Esophagus mucosa (tissue), 1 donor: Measurements from ENCODE around the gene HDAC1. TPM values are rescaled to one million over a fixed set of nuclear protein-coding genes. Genes with fewer than 3 reads are reported as not detected.
"Not testable (repeated sequence)": the region's sequence is repeated elsewhere in the genome, so short reads cannot be mapped to it uniquely, and the experiment has no call there.

Experiments
- ATAC-seq: fragments of 200-7000 bp; cut with Tn5 transposase; one replicate; pipeline ENCODE4 v1.9.1; 2020
- total RNA-seq: library from RNA; stranded (reverse); gene quantifications from one replicate; pipeline ENCODE4 v1.2.4, GENCODE V29; 2023
- donor health status: DM: yes; HTN: yes; CAD: no.

Gene HDAC1
- total RNA-seq, 1 donor from 2014 or later = 108 TPM

GRCh38 chr1:32349211-32349708 is 57.4 kb downstream of the HDAC1 start:
- no peak for ATAC-seq

DNA sequence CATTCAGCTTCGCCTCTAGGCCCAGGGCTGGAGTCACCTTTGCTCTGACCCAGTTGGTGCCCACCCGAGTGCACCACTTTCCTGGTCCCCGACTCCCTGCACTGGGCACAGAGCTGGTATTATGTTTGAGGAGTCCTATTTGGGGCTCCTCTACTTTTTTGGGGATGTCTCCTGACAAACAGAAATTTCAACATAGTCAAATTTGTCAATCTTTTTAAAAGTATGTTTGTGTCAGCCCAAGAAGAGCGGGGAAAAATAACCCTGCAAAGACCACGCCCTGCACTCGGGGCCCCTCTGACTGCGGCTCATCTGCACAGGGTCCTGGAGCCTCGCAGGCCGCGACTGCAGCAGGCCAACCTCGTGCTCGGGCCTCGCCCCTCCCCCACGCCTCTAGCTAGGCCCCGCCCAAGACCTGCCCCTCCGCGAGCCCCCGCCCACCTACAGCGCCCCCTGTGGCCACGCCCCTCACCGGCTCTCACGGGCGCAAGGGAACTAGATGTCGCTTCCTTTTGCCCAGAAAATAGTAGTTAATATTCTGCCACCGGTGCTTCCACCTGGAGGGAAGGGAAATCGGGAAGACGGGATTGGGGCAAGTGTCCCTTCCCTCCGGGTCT is 59.0 kb downstream of the HDAC1 start:
- peak; percentile 79 for ATAC-seq

DNA sequence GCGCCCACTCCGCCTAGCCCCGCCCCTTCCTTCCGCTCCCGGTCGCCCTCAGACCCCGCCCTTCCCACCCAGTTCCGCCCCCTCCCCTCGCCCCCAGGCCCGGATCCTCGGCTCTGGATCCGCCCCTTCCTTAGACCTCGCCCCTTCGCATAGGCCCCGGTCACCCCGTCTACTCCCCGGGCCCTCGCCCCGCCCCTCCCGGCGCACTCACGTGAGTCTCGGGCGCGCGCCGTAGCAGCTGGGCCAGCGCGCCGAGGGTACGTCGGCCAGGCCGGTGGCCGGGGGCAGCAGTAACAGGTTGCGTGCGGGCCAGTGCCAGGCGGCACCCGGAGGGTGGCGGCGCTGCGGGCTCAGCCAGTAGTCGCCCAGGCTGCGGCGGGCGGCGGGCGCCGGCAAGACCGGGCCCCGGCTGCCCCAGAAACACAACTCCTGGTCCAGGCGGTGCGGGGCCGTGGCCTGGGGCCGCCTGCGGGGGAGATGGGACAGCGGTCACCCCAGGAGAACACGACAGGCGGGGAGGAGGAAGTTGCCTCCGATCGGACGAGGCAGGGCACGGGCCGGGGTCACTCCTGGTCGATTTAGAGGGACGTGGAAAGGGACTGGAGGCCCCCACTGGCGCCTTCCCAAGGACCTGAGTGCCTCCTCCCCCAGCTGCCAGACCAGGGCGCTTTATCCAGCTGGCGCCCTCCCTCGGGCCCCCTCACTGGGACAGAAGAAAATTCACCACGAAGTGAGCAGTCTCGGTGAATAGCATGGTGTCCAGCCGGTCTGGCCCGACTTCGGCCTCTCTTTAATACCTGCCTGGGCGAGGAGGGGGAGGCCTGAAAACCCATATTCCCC is 59.7 kb downstream of the HDAC1 start:
- ATAC-seq = peak; percentile 95

DNA sequence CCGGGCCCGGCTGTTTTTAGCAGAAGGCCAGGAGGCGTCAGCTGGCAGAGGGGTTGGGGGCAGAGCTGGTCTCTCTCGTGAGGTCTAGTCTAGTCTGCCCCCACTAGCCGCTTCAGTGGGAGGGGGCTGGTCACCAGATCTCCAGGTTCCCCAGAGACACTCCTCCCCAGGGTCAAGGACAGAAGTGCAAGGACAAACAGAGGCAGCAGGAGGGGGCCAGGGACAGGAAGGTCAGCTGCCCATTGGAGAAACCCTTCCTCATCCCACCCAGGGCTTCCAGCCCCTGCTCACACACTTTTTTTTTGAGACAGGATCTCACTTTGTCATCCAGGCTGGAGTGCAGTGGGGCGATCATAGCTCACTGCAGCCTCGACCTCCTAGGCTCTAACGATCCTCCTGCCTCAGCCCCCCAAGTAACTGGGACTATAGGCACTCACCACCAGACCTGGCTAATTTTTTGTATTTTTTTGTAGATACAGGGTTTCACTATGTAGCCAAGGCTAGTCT is 60.4 kb downstream of the HDAC1 start:
- no peak for ATAC-seq

DNA sequence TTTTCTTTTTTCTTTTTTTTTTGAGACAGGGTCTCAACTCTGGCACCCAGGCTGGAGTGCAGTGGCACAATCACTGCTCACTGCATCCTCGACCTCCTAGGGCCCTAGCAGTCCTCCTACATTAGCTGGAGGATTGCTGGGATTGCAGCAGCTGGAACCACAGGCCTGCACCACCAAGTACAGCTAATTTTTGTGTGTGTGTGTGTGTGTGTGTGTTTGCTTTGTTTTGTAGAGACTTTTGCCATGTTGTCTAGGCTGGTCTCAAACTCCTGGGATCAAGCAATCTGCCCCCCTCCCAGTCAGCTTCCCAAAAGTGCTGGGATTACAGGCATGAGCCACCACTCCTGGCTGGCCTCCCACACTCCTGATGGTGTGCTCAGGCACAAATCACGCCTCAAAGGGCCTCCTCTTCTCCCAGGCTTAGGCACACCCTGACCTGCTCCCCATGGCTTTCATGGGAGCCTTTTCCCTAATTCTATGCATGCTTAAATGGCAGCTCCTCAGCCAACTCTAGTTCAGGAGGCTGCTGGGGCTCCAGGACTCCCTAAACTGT is 61.0 kb downstream of the HDAC1 start:
- no peak for ATAC-seq

- ATAC-seq = no peak
Observed at GRCh38 chr1:32353431-32353830, 61.5 kb downstream of the HDAC1 start.

GRCh38 chr1:32353886-32354570 is 62.1 kb downstream of the HDAC1 start:
- ATAC-seq = no peak

- not testable (repeated sequence) for ATAC-seq
Observed at GRCh38 chr1:32355778-32356177, 63.9 kb downstream of the HDAC1 start.

DNA sequence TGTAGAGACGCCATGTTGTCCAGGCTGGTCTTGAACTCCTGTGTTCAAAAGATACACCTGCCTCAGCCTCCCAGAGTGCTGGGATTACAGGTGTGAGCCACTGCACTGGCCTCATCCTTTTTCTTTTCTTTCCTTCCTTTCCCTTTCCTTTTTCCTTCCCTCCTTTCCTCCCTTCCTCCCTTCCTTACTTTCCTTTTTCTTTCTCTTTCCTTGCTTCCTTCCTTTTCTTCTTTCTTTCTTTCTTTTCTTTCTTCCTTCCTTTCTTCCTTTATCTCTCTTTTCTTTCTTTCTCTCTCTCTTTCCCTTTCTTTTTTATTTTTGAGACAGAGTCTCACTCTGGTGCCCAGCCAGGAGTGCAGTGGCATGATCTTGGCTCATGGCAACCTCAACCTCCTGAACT is 64.6 kb downstream of the HDAC1 start:
- no peak for ATAC-seq

DNA sequence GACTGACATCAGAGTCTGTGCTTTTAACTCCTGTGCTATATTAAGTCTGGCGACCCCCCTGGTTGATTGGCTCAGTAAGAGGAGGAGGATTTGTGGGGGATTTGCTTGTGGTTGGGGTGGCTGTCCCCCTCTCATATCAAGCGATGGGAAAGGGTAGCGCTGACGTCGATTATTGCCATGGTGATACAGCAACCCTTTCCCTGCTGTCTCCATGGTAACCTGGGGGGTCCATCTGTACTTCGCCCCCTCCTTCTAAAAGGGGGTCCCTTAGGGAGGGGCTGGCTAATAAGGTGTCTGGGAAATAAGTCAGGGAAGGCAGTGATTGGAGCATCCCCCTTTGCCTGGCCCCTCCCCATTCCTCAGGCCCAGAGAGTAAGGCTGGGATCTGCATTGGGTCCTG is 65.7 kb downstream of the HDAC1 start:
- ATAC-seq = no peak

DNA sequence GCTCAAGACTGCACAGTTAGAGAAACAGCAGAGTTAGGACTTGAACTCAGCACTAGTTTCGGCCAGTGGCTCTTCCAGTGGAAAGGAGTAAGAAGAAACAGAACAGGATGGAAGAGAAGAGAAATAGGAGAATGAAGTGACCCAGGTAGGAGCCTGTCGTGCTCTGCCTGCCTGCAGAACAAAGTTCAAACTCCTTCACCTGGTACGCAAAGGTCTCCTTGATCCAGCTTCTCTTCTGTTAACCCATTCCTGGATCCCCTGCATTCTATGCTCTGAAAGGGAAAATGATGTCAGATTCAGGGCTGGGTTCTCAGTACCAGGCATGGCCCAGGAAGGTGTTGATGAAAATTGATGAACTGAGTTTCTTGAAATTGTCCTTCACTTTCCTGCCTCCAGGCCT is 66.6 kb downstream of the HDAC1 start:
- ATAC-seq = no peak

DNA sequence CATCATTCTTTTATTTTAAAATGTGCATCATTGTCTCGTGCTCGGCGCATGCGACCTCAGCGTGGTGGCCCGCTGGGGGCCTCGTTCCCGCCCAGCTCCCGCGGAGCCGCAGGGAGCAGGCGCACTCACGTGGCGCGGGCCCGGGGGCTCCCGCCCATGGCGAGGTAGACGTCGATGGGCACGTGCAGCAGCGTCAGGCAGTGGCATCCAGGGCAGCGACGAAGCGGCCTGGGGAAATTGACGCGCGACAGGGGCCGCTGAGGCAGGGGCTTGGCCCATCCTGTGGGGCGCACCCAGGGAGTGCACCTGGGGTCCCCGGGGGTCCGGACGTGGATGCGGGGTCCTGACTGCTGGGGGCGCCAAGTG is 69.4 kb downstream of the HDAC1 start:
- no peak for ATAC-seq

DNA sequence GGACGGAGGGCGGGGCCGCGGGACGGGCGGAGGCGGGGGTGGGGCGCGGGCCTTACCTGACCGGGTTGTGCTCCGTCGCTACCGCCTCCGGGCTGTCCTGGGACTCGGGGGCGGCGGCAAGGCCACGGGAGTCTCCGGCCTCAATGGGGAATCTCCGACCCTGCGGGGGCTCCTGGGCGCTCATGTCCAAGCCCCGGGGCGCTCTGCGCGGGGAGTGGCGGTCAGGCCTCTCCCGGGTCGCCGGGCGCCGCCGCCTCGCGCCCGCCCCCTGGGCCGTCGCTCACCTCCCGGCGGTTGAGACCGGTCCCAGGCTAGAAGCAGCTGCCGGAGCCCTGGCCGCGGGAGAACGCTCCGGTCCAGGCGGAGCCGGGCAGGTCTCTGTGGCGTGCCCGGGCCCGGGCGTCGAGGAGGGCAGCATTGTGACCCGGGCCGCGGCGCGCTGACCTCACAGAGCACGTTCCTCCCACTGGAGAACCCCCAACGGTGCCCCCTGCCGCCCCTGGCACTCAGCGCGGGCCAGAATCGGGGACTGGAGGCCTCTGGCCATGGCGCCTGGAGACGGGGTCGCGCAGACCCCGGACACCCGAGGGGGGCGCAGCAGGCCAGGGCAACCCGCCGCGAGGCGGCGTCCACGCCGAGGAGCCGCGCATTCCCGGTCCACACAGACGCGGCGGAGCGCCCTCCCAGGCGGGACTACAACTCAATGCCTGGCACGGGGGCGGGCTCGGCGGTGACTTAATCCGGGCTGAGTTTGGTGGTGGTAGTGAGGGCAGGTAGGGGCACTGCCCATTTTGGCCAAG is 70.0 kb downstream of the HDAC1 start:
- peak; percentile 63 for ATAC-seq

GRCh38 chr1:32362474-32363313 is 70.8 kb downstream of the HDAC1 start, which contains the start of the genes FAM229A and TSSK3:
Gene FAM229A (minus strand): TSS chr1:32362485. CDS start chr1:32362091, 394 bp downstream.
Gene TSSK3 (plus strand): TSS chr1:32362539. CDS start chr1:32362702, 163 bp downstream.
- no peak for ATAC-seq

- no peak for ATAC-seq
Observed at GRCh38 chr1:32363713-32364112, 71.8 kb downstream of the HDAC1 start.

- no peak for ATAC-seq
Observed at GRCh38 chr1:32364836-32365235, 73.0 kb downstream of the HDAC1 start.

GRCh38 chr1:32365445-32365844 is 73.6 kb downstream of the HDAC1 start:
- no peak for ATAC-seq

- ATAC-seq = no peak
Observed at GRCh38 chr1:32367912-32368635, 76.2 kb downstream of the HDAC1 start.

- ATAC-seq = peak; percentile 28
Observed at GRCh38 chr1:32372149-32372756, 80.4 kb downstream of the HDAC1 start.
